22Rv1 (cell line): Measurements from ENCODE around the gene MAD1L1.

Experiments
- CTCF ChIP-seq: fragments of 450-650 bp; IDR thresholded peaks from 2 replicates; pipeline ENCODE4 v1.5.1; 2017; ENCODE audit warnings: mild to moderate bottlenecking
- ZFX ChIP-seq: fragments of 450-650 bp; IDR thresholded peaks from 2 replicates; pipeline ENCODE4 v1.6.1; 2017; ENCODE audit warnings: antibody characterized with exemption, borderline replicate concordance

DNA sequence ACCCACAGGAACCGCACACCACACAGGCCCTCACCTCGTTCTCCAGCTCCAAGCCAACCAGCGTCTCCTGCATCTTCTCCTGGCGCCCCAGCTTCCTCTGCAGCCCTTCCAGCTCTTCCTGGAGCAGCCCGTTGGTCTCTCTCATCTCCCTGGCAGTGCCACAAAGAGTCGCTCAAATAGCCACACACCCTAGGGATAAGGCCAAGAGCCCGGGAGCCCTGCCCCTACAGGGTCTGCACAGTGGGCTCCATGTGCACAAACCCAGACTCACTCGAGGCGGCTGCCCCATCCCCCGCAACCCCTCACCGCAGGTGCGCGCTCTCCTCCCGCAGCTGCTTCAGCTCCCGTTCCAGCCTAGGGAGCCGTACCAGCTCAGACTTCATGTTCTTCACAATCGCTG is 16.9 kb downstream of the MAD1L1 start:
- TF ChIP-seq CTCF (no peak), ZFX (no peak)
